Activated CD8-positive, alpha-beta memory T cell treated with anti-CD3 and anti-CD28 coated beads, Interleukin-2, amount 50 U/mL, for 24 hours (primary cell): Measurements from ENCODE around the gene STK32A.
"Not testable (repeated sequence)": the region's sequence is repeated elsewhere in the genome, so short reads cannot be mapped to it uniquely, and the experiment has no call there.

Experiments used
- DNase-seq: peaks from one replicate; pipeline ENCODE4 v3.0.0-alpha.2; 2020; ENCODE audit errors: extremely low read depth

STK32A gene

GRCh38 chr5:147346006-147346561 lies 111.3 kb downstream of the STK32A start:
- DNase-seq = no peak

DNA sequence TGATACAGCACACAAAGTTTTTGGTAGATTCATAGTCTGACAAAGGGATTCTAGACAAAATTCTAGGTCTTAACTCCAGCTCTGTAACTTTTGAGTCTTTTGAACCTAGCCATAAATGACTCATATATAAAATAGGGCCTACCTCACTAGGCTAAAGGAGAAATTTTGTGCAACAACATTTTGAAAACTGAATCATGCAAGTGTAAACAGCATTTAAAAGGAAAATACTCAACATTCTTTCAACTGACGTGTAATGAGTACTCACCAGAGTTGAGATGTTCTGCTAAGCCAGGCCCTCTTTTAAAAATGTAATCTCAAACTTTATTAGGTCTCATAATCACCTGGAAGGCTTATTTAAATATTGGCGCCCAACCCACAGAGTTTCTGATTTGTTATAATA lies 113.2 kb downstream of the STK32A start:
- DNase-seq = no peak

GRCh38 chr5:147348451-147348850 lies 113.6 kb downstream of the STK32A start:
- DNase-seq = no peak

DNA sequence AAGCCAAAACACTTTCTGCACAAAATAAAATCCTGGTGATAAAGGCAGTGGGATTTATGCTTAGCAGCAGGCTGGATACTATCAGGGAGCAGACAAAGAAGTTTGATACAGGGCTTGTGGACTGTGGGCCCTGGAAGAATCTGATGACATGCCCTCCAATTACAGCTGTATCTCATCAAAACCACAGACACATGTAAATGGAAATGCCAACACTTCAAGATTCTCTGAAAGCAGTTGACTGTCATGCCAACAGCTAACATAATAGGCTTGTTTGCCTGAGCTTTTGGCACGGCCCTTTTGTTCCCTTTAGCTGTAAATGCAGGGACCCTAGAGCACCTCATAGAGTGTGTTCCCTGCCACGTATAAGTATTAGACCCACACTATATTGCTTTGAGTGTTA lies 114.4 kb downstream of the STK32A start:
- DNase-seq = no peak

DNA sequence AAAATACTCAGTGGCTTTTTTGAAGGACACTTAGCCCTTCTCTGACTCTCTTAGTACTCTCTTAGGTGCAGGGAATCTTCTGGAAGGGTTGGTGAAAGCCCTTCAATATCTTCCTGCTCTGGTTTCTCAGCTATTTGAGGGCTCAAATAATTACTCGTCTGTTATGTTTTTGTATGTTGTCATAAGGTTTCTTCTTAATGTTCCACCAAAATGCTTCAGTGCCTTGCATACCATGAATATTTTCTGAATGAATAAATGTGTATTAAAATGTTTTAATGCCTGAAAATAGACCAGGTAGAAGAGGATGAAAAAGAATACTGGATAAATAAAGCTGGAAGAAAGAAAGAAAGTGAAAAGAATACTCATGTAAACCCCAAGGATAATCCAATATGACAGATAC lies 124.3 kb downstream of the STK32A start:
- DNase-seq = no peak

- DNase-seq = no peak
These were observed 124.8 kb downstream of the STK32A start for GRCh38 chr5:147359581-147359980.

GRCh38 chr5:147360816-147361215 lies 126.0 kb downstream of the STK32A start:
- DNase-seq = no peak

DNA sequence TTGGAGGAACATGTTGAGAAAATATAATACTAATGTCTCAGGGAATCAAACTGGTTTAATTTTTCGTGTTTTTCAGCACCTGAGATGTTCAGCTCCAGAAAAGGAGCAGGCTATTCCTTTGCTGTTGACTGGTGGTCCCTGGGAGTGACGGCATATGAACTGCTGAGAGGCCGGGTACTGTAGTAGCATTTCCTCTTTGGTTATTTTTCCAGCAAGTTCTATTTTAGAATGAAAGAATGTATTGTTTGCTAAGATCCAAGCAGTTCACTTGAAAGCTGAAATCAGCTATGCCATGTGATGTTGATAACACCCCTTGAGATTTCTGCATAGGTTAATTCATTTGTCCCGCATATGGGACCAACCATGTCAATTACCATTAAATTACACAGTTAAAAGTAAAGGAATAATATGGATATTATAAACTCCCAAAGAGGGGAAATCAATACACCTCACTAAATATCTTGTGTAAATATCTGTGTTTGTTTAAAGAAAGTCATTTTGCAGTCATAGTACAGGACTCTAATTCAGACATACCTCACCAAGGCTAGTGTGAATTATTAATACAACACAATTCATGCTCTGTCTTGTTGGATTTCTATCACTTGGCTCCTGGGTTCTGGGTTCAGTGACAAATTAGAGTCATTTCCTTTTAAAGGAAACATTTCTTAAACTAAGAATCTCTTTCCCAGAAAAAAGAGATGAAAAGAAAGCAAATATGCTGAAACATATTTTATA lies 126.8 kb downstream of the STK32A start:
- DNase-seq = no peak

DNA sequence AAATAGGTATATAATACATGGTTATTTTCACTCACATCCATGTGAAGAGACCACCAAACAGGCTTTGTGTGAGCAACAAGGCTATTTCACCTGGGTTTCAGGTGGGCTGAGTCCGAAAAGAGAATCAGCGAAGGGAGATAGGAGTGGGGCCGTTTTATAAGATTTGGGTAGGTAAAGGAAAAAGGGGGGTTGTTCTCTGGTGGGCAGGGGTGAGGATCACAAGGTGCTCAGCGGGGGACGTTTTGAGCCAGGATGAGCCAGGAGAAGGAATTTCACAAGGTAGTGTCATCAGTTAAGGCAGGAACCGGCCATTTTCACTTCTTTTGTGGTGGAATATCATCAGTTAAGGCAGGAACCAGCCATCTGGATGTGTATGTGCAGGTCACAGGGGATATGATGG lies 132.6 kb downstream of the STK32A start:
- DNase-seq = not testable (repeated sequence)

- DNase-seq = no peak
These were observed 135.0 kb downstream of the STK32A start for GRCh38 chr5:147369742-147370374.

DNA sequence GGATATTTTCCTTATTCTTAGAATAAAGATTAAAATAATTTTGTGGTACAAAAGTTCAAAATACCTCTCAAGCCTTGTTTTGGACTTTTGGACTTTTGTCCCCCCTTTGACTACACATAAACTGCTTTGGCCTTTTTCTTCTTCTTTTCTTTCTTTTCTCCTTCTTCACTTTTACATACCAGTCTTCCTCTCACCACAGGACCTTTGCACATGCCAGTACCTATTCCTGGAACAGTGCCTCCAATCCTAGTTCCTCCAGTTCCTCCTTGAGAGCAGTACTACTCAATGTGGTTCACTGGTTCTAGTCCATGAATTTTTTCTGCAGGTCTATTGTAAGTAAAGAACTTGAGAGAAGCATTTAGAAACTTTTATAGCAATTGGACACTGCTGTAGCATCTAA lies 136.5 kb downstream of the STK32A start:
- DNase-seq = no peak

GRCh38 chr5:147372191-147372590 lies 137.4 kb downstream of the STK32A start:
- no peak for DNase-seq

- no peak for DNase-seq
These were observed 138.5 kb downstream of the STK32A start for GRCh38 chr5:147373328-147373727.

DNA sequence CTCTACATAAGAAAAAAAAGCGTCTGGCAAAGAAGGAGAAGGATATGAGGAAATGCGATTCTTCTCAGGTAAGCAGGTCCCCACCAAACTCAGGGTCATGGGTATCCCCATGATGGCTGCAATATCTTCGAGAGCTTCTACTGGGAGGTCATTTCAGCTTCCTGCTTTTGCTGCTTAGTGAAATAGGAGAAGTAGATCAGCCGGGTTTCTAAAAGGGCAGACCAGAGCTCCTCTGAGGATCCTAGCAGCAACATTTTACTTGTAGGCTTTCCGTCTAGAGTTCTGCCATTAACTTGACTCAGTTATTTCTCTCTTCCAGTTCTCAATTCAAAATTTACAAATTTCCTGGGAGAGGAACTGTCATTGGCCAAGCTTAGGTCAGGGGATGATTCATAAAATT lies 140.3 kb downstream of the STK32A start:
- DNase-seq = no peak

DNA sequence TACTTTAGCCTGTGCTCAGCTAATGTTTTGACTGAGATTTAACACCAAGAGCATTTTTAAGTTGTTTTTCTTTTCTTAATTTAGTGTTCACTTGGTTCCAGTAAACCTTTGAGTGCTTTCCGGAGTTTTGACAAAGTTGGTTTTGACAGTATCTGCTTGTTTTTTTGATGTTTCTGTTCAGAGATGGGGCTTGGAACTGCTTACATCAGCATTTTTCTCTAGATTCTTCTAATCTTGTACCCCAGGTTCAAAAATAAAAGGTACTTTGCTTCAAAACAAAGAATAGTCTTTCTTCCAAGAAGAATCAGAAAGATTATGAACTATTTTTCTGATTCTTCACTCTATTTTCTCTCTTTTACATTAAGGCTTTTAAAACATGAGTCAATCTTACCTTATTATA lies 142.9 kb downstream of the STK32A start:
- no peak for DNase-seq

DNA sequence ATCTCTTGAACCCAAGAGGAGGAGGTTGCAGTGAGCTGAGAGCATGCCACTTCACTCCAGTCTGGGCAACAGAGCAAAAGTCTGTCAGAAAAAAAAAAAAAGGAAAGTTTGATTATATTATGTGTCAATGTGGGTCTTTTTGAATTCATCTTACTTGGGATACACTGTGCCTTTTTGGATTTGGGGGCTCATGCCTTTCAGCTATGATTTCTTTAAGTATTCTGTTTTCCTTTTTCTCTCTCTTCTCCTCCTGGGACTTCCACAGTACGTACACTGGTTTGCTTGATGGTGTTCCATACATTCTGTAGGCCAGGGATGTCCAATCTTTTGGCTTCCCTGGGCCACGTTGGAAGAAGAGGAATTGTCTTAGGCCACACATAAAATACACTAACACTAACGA lies 146.7 kb downstream of the STK32A start:
- no peak for DNase-seq

- DNase-seq = no peak
These were observed 147.9 kb downstream of the STK32A start for GRCh38 chr5:147382776-147383175.

DNA sequence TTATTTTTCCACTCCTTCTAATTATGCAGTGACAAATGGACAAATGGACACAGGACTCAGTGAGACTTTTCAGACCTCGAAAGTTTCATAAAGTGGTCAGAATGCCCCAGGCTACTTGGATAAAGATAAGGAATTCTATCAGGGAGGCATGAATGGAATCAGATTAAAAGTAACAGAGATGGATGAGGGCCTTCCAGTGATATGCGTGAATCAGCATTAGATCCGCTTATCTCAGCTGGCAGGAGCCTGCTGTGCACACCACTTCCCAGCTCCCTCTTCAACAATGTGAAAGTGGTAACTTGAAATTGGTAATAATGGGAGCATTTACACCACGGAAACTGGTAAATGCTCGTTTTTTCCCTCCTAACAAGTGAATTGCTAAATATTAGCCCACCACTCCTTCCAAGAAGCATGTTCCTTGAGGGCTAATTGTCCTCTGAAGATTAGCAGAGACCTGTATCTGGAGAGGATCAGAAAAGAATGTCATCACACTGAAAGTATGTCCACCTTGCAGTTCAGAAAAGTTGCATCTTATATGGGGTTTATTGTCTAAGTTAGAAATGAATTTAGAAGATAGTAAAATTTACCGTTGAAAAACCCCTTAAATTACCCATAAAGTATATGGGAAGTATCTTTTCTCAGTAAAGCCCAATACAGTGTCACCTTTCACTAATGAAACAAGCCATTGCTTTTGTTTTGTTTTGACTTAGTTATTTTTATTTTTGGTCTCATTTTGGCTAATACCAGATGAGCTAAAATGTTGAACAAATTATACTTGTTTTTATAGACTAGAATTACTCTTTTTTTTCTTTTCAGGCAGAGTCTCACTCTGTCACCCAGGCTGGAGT lies 149.7 kb downstream of the STK32A start:
- no peak for DNase-seq

DNA sequence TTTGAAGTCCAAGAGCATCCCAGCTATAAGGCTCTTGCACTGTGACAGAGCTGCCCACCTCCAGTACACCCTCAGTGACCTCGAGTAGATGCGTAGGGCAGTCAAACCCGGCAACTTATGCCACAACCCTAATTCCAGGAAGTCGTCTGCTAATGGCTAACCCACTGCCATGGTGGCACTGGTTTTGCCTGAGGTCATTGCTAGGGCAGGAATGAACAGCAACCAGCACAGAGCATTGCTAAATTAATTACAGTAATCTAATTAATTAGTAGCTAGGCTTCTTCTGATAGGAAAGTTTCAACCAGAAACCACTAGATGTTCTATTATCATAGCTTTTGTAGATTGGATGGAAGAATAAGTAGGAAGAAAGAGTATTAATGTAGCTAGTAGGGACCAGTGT lies 152.3 kb downstream of the STK32A start:
- DNase-seq = no peak

GRCh38 chr5:147388184-147389108 lies 153.6 kb downstream of the STK32A start:
- DNase-seq = no peak

GRCh38 chr5:147390654-147391225 lies 155.9 kb downstream of the STK32A start:
- DNase-seq = no peak
